ENCODE measurements around the gene DCLRE1A.

DNA sequence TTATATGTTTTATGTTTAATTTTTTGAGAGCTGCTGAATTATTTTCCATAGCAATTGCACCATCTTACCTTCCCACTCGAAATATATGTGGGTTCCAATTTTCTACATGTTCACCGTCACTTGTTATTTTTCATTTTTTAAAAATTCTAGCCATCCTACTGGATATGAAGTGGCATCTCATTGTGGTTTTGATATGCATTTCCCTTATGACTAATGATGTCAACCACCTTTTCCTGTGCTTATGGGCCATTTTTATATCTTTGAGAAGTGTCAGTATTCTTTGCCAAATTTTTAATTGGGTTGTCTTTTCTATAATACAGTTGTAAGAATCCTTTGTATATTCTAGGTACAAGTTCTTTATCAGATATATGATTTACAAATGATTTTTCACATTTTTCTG lies 28.4 kb upstream of the DCLRE1A start:
- TF ChIP-seq, protein P1, sequence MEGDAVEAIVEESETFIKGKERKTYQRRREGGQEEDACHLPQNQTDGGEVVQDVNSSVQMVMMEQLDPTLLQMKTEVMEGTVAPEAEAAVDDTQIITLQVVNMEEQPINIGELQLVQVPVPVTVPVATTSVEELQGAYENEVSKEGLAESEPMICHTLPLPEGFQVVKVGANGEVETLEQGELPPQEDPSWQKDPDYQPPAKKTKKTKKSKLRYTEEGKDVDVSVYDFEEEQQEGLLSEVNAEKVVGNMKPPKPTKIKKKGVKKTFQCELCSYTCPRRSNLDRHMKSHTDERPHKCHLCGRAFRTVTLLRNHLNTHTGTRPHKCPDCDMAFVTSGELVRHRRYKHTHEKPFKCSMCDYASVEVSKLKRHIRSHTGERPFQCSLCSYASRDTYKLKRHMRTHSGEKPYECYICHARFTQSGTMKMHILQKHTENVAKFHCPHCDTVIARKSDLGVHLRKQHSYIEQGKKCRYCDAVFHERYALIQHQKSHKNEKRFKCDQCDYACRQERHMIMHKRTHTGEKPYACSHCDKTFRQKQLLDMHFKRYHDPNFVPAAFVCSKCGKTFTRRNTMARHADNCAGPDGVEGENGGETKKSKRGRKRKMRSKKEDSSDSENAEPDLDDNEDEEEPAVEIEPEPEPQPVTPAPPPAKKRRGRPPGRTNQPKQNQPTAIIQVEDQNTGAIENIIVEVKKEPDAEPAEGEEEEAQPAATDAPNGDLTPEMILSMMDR (conservative IDR thresholded peaks at IDR 0.05): no peak
- no peak for TF ChIP-seq EZH2 (IDR thresholded peaks at IDR 0.05; ENCODE audit: low read depth)

Measured in PC-9 (cell line).